NCI-H510A treated with DMSO at 0.1 percent for 48 hours (cell line): ENCODE data around the gene TBC1D2.
"Not testable (repeated sequence)": the region's sequence is repeated elsewhere in the genome, so short reads cannot be mapped to it uniquely, and the experiment has no call there.

ENCODE experiments used
- DNase-seq: peaks from one replicate; lab custom pipeline; 2025; lab: John Stamatoyannopoulos, UW

Gene TBC1D2

GRCh38 chr9:98187926-98188325 lies 67.5 kb downstream of the TBC1D2 start:
- DNase-seq: no peak

GRCh38 chr9:98186236-98186635 lies 69.2 kb downstream of the TBC1D2 start:
- DNase-seq: no peak

GRCh38 chr9:98185611-98186171 lies 69.8 kb downstream of the TBC1D2 start:
- no peak for DNase-seq

GRCh38 chr9:98185021-98185567 lies 70.4 kb downstream of the TBC1D2 start:
- no peak for DNase-seq

GRCh38 chr9:98184326-98184725 lies 71.1 kb downstream of the TBC1D2 start:
- no peak for DNase-seq

GRCh38 chr9:98182889-98183599 lies 72.4 kb downstream of the TBC1D2 start:
- DNase-seq: no peak

- no peak for DNase-seq
Measured at GRCh38 chr9:98182069-98182820, 73.2 kb downstream of the TBC1D2 start.

GRCh38 chr9:98181746-98182068 lies 73.7 kb downstream of the TBC1D2 start:
- DNase-seq: no peak

GRCh38 chr9:98180996-98181395 lies 74.5 kb downstream of the TBC1D2 start:
- DNase-seq: no peak

GRCh38 chr9:98178874-98179850 lies 76.3 kb downstream of the TBC1D2 start:
- no peak for DNase-seq

GRCh38 chr9:98176391-98177259 lies 78.8 kb downstream of the TBC1D2 start:
- DNase-seq: no peak

GRCh38 chr9:98175762-98176161 lies 79.7 kb downstream of the TBC1D2 start:
- no peak for DNase-seq

- DNase-seq: no peak
Measured at GRCh38 chr9:98175028-98175569, 80.3 kb downstream of the TBC1D2 start.

- not testable (repeated sequence) for DNase-seq
Measured at GRCh38 chr9:98174502-98174918, 80.9 kb downstream of the TBC1D2 start.

GRCh38 chr9:98173181-98173580 lies 82.3 kb downstream of the TBC1D2 start:
- DNase-seq: no peak

- peak; percentile 94 for DNase-seq
Measured at GRCh38 chr9:98172604-98173003, 82.8 kb downstream of the TBC1D2 start.

GRCh38 chr9:98171176-98171925 lies 84.1 kb downstream of the TBC1D2 start:
- DNase-seq: no peak

GRCh38 chr9:98168941-98169488 lies 86.4 kb downstream of the TBC1D2 start:
- peak; percentile 55 for DNase-seq

GRCh38 chr9:98168153-98168780 lies 87.2 kb downstream of the TBC1D2 start:
- no peak for DNase-seq
